ENCODE results near the gene SLC43A3.

SLC43A3 gene

DNA sequence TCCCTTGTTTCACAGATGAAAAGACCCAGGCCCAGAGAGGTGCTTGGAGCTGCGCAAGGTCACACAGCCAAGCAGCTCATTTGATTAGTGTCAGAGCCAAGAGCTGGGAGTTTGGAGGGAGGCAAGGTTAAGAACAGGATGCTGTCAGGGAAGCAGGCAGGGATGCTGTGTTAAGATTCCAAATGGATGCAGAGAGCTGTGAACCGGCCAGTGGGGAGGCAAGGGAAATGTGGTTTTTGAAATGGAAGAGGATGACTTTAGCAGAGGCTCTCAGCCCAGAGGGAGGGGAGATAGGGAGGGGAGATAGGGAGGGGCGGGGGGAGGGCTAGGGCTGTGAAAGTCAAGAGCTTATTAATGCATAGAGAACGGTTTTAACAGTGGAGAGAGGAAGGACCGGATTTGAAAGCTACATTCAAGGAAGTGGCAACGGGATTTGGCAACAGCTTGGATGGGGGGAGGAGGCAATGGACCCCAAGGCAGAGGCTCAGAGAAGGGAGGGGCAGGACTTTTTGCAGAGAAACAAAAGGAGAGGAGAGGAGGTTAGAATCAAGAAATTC is 46.4 kb upstream of the SLC43A3 start:
- H3K9me3 ChIP-seq (ENCODE audit: control insufficient read depth, insufficient read depth, low read length): no peaks in the 10 kb centered on the region
- no peaks in the 10 kb centered on the region for H3F3A ChIP-seq (ENCODE audit: control insufficient read depth, insufficient read depth)
- H3K27me3 ChIP-seq (ENCODE audit: control insufficient read depth, low read length): peaks cover 43% of the 10 kb centered on the region
- no peaks in the 10 kb centered on the region for H3K9me2 ChIP-seq (replicated peaks; ENCODE audit: control insufficient read depth, low read length)
- H3K27ac ChIP-seq (ENCODE audit: low read depth, low read length): no peak overlapping the region
- no peak overlapping the region for H3K4me2 ChIP-seq (ENCODE audit: low read length)
- H3K4me3 ChIP-seq (ENCODE audit: low read length): no peak overlapping the region
- TF ChIP-seq EZH2phosphoT487 (IDR thresholded peaks at IDR 0.05; ENCODE audit: borderline replicate concordance, low read length): no peak
- TF ChIP-seq, protein P1, sequence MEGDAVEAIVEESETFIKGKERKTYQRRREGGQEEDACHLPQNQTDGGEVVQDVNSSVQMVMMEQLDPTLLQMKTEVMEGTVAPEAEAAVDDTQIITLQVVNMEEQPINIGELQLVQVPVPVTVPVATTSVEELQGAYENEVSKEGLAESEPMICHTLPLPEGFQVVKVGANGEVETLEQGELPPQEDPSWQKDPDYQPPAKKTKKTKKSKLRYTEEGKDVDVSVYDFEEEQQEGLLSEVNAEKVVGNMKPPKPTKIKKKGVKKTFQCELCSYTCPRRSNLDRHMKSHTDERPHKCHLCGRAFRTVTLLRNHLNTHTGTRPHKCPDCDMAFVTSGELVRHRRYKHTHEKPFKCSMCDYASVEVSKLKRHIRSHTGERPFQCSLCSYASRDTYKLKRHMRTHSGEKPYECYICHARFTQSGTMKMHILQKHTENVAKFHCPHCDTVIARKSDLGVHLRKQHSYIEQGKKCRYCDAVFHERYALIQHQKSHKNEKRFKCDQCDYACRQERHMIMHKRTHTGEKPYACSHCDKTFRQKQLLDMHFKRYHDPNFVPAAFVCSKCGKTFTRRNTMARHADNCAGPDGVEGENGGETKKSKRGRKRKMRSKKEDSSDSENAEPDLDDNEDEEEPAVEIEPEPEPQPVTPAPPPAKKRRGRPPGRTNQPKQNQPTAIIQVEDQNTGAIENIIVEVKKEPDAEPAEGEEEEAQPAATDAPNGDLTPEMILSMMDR (IDR thresholded peaks at IDR 0.05; ENCODE audit: low read depth, low read length, poor library complexity, severe bottlenecking): no peak
- H3K79me2 ChIP-seq (ENCODE audit: control insufficient read depth, low read length): no peaks in the 10 kb centered on the region
- 0 out of 2 replicates have a peak, but pooled peaks cover 2% of the 10 kb centered on the region for H4K20me1 ChIP-seq (ENCODE audit: control insufficient read depth, insufficient read depth, low read depth, low read length)
- H3K4me1 ChIP-seq (ENCODE audit: control insufficient read depth, low read length): peaks cover 26% of the 10 kb centered on the region
- H3K36me3 ChIP-seq (ENCODE audit: control insufficient read depth, low read length): no peaks in the 10 kb centered on the region

DNA sequence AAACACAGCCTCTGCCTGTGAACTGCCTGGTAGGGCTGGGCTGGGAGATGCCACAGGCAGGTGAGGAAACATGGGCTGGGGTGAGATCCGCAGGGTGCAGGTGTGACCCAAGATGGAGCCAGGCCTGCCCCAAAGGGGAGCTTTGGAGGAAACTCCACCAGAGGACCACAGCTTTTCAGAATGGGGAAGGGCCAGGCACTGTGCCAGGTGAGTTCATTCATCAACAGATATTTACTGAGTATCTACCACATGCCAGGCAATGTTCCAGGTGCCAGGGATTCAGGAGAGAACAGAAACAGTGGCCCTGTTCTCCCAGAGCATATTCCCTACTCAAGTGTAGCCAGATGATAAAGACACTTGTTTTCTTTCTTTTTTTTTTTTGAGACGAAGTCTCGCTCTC is 44.6 kb upstream of the SLC43A3 start:
- Histone ChIP-seq H3K79me2 (ENCODE audit: control insufficient read depth, low read length) (no peaks in the 10 kb centered on the region), H3K4me2 (ENCODE audit: low read length) (no peak overlapping the region), H4K20me1 (ENCODE audit: control insufficient read depth, insufficient read depth, low read depth, low read length) (0 out of 2 replicates have a peak, but pooled peaks cover 2% of the 10 kb centered on the region), H3K36me3 (ENCODE audit: control insufficient read depth, low read length) (no peaks in the 10 kb centered on the region), H3K9me3 (ENCODE audit: control insufficient read depth, insufficient read depth, low read length) (no peaks in the 10 kb centered on the region), H3K27ac (ENCODE audit: low read depth, low read length) (no peak overlapping the region), H3F3A (ENCODE audit: control insufficient read depth, insufficient read depth) (no peaks in the 10 kb centered on the region), H3K9me2 (replicated peaks; ENCODE audit: control insufficient read depth, low read length) (no peaks in the 10 kb centered on the region), H3K4me3 (ENCODE audit: low read length) (no peak overlapping the region), H3K4me1 (ENCODE audit: control insufficient read depth, low read length) (peaks cover 21% of the 10 kb centered on the region), H3K27me3 (ENCODE audit: control insufficient read depth, low read length) (peaks cover 26% of the 10 kb centered on the region)
- TF ChIP-seq, protein P1 (IDR thresholded peaks at IDR 0.05; ENCODE audit: low read depth, low read length, poor library complexity, severe bottlenecking): no peak
- no peak for TF ChIP-seq EZH2phosphoT487 (IDR thresholded peaks at IDR 0.05; ENCODE audit: borderline replicate concordance, low read length)

DNA sequence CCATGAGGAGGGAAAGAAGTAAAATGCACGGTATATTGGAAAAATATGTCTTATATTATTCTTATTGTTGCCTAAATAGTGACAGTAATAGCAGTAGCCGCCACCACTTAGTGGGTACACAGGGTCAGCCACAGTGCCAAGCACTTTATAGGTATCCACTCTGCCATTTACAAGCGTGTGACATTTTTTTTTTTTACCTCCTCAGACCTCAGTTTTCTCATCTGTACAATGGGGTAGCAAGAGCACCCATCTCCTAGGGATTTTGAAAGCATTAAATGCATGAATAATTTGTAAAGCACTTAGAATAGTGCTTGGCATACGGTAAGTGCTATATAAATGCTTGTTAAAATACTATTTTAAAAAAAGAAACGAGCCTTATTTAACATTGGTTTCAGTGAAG is 42.3 kb upstream of the SLC43A3 start:
- Histone ChIP-seq H3K36me3 (ENCODE audit: control insufficient read depth, low read length) (no peaks in the 10 kb centered on the region), H4K20me1 (ENCODE audit: control insufficient read depth, insufficient read depth, low read depth, low read length) (no peaks in the 10 kb centered on the region), H3F3A (ENCODE audit: control insufficient read depth, insufficient read depth) (no peaks in the 10 kb centered on the region), H3K4me2 (ENCODE audit: low read length) (no peak overlapping the region), H3K27me3 (ENCODE audit: control insufficient read depth, low read length) (peaks cover 6% of the 10 kb centered on the region), H3K9me3 (ENCODE audit: control insufficient read depth, insufficient read depth, low read length) (no peaks in the 10 kb centered on the region), H3K79me2 (ENCODE audit: control insufficient read depth, low read length) (no peaks in the 10 kb centered on the region), H3K4me1 (ENCODE audit: control insufficient read depth, low read length) (peaks cover 4% of the 10 kb centered on the region), H3K27ac (ENCODE audit: low read depth, low read length) (no peak overlapping the region), H3K9me2 (replicated peaks; ENCODE audit: control insufficient read depth, low read length) (no peaks in the 10 kb centered on the region), H3K4me3 (ENCODE audit: low read length) (no peak overlapping the region)
- TF ChIP-seq, protein P1 (IDR thresholded peaks at IDR 0.05; ENCODE audit: low read depth, low read length, poor library complexity, severe bottlenecking): no peak
- TF ChIP-seq EZH2phosphoT487 (IDR thresholded peaks at IDR 0.05; ENCODE audit: borderline replicate concordance, low read length): no peak

All from DOHH2 (cell line).